ENCODE data around the gene HMGB1. TPM values are rescaled to one million over a fixed set of nuclear protein-coding genes. Genes with fewer than 3 reads are reported as not detected.
A peak's percentile ranks its signal among the peaks of the same experiment; 100 is the strongest.

The HMGB1 gene
- total and polyA plus RNA-seq, 2 donors, result 593 to 1,017 TPM

- Histone ChIP-seq H3K27me3 (ENCODE audit: control insufficient read depth in 2 of 2, insufficient read depth in 1 of 2, low read length in 1 of 2) (no peaks in the 10 kb centered on the region), H3K9me3 (ENCODE audit: control insufficient read depth in 2 of 2, insufficient read depth in 1 of 2, low read length in 1 of 2) (no peaks in the 10 kb centered on the region), H3K4me3 (ENCODE audit: low read length in 2 of 2) (no peak overlapping the region), H3K36me3 (ENCODE audit: control insufficient read depth in 2 of 2, insufficient read depth in 2 of 2, low read length in 1 of 2) (no peaks in the 10 kb centered on the region), H3K27ac (ENCODE audit: low read depth in 1 of 2, low read length in 1 of 2) (peak overlapping the region in 1 of 2 donors; percentile 49), H3K4me1 (ENCODE audit: control insufficient read depth in 2 of 2, insufficient read depth in 2 of 2, low read length in 2 of 2) (peaks cover 0 to 2% of the 10 kb centered on the region in 2 donors)
- 78% methylated on average over 6 of the region's 6 CpGs for WGBS
- no peak for DNase-seq (ENCODE audit: low read depth in 6 of 9, low spot score in 9 of 9)
Measured at GRCh38 chr13:30429721-30430694, 35.7 kb downstream of the HMGB1 start.

GRCh38 chr13:30429235-30429634 lies 36.5 kb downstream of the HMGB1 start:
- Histone ChIP-seq H3K27ac (ENCODE audit: low read depth in 1 of 2, low read length in 1 of 2) (no peak overlapping the region), H3K4me1 (ENCODE audit: control insufficient read depth in 2 of 2, insufficient read depth in 2 of 2, low read length in 2 of 2) (peaks cover 0 to 2% of the 10 kb centered on the region in 2 donors), H3K4me3 (ENCODE audit: low read length in 2 of 2) (no peak overlapping the region), H3K27me3 (ENCODE audit: control insufficient read depth in 2 of 2, insufficient read depth in 1 of 2, low read length in 1 of 2) (no peaks in the 10 kb centered on the region), H3K36me3 (ENCODE audit: control insufficient read depth in 2 of 2, insufficient read depth in 2 of 2, low read length in 1 of 2) (no peaks in the 10 kb centered on the region), H3K9me3 (ENCODE audit: control insufficient read depth in 2 of 2, insufficient read depth in 1 of 2, low read length in 1 of 2) (no peaks in the 10 kb centered on the region)
- no peak for DNase-seq (ENCODE audit: low read depth in 6 of 9, low spot score in 9 of 9)
- 92% methylated on average over 3 of the region's 3 CpGs for WGBS

- Histone ChIP-seq H3K36me3 (ENCODE audit: control insufficient read depth in 2 of 2, insufficient read depth in 2 of 2, low read length in 1 of 2) (no peaks in the 10 kb centered on the region), H3K27me3 (ENCODE audit: control insufficient read depth in 2 of 2, insufficient read depth in 1 of 2, low read length in 1 of 2) (no peaks in the 10 kb centered on the region), H3K4me3 (ENCODE audit: low read length in 2 of 2) (no peak overlapping the region), H3K27ac (ENCODE audit: low read depth in 1 of 2, low read length in 1 of 2) (no peak overlapping the region), H3K4me1 (ENCODE audit: control insufficient read depth in 2 of 2, insufficient read depth in 2 of 2, low read length in 2 of 2) (peaks cover 23 to 32% of the 10 kb centered on the region in 2 donors), H3K9me3 (ENCODE audit: control insufficient read depth in 2 of 2, insufficient read depth in 1 of 2, low read length in 1 of 2) (no peaks in the 10 kb centered on the region)
- no peak for DNase-seq (ENCODE audit: low read depth in 6 of 9, low spot score in 9 of 9)
- 96% methylated on average over 3 of the region's 3 CpGs for WGBS
Measured at GRCh38 chr13:30423891-30424290, 41.8 kb downstream of the HMGB1 start.

GRCh38 chr13:30422054-30422839 lies 43.5 kb downstream of the HMGB1 start, which contains the start of gene UBE2L5:
UBE2L5 (plus strand) TSS chr13:30422493; CDS start chr13:30427991, 5,498 bp downstream.
- peaks cover 36 to 48% of the 10 kb centered on the region in 2 donors for H3K4me1 ChIP-seq (ENCODE audit: control insufficient read depth in 2 of 2, insufficient read depth in 2 of 2, low read length in 2 of 2)
- H3K27me3 ChIP-seq (ENCODE audit: control insufficient read depth in 2 of 2, insufficient read depth in 1 of 2, low read length in 1 of 2), result no peaks in the 10 kb centered on the region
- H3K36me3 ChIP-seq (ENCODE audit: control insufficient read depth in 2 of 2, insufficient read depth in 2 of 2, low read length in 1 of 2), result no peaks in the 10 kb centered on the region
- under 1% methylated on average over 57 of the region's 57 CpGs for WGBS
- DNase-seq (ENCODE audit: low read depth in 6 of 9, low spot score in 9 of 9), result peak in 7 of 9 donors; percentile 43 to 84 (median 63)
- no peaks in the 10 kb centered on the region for H3K9me3 ChIP-seq (ENCODE audit: control insufficient read depth in 2 of 2, insufficient read depth in 1 of 2, low read length in 1 of 2)
- peak within 1 kb of the TSS; percentile 56 to 69 for H3K4me3 ChIP-seq (ENCODE audit: low read length in 2 of 2)
- peak within 1 kb of the TSS; percentile 90 to 95 for H3K27ac ChIP-seq (ENCODE audit: low read depth in 1 of 2, low read length in 1 of 2)

GRCh38 chr13:30421093-30422053 lies 44.4 kb downstream of the HMGB1 start:
- peak overlapping the region; percentile 90 to 95 for H3K27ac ChIP-seq (ENCODE audit: low read depth in 1 of 2, low read length in 1 of 2)
- peaks cover 36 to 53% of the 10 kb centered on the region in 2 donors for H3K4me1 ChIP-seq (ENCODE audit: control insufficient read depth in 2 of 2, insufficient read depth in 2 of 2, low read length in 2 of 2)
- WGBS, result 21% methylated on average over 52 of the region's 53 CpGs
- H3K36me3 ChIP-seq (ENCODE audit: control insufficient read depth in 2 of 2, insufficient read depth in 2 of 2, low read length in 1 of 2), result no peaks in the 10 kb centered on the region
- H3K9me3 ChIP-seq (ENCODE audit: control insufficient read depth in 2 of 2, insufficient read depth in 1 of 2, low read length in 1 of 2), result no peaks in the 10 kb centered on the region
- DNase-seq (ENCODE audit: low read depth in 6 of 9, low spot score in 9 of 9), result peak in 7 of 9 donors; percentile 55 to 83 (median 65)
- H3K27me3 ChIP-seq (ENCODE audit: control insufficient read depth in 2 of 2, insufficient read depth in 1 of 2, low read length in 1 of 2), result no peaks in the 10 kb centered on the region
- H3K4me3 ChIP-seq (ENCODE audit: low read length in 2 of 2), result peak overlapping the region; percentile 56 to 69

DNA sequence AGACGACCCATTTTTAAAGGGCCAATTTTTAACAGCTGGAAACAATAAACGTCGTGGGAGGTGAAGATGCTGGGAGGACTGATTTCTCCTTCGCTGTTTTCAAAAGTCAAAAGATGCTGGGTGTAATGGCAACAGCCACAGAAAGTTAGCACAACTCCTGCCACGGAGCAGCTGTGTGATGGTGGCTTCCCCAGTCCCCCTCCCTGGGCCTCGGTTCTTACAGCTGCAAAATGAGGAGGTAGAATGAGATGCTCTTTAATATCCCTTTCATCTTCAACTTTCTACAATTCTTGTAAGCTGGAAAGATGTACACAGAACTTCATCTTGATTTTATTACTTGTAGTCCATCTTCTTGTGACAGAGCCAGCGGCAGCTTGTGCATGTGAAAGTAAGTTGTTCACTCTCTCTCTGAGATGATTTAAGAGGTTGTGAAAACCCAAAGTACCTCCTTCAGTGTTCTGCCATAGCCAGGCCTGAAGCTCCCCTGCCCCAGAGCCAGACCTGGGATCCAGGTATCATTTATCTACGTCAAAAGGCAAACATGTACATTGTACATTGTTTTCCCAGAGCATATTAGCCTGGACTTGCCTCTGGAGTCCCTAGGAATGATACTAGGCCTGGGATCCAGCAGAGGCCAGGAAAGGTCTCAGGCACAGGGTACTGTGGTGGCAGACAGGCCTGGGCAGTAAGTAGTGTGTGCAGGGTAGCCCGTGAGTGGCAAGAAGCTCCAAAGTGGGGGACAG lies 46.8 kb downstream of the HMGB1 start:
- peak in 5 of 9 donors; percentile 38 to 85 (median 63) for DNase-seq (ENCODE audit: low read depth in 6 of 9, low spot score in 9 of 9)
- Histone ChIP-seq H3K27ac (ENCODE audit: low read depth in 1 of 2, low read length in 1 of 2) (peak overlapping the region; percentile 57 to 91), H3K9me3 (ENCODE audit: control insufficient read depth in 2 of 2, insufficient read depth in 1 of 2, low read length in 1 of 2) (no peaks in the 10 kb centered on the region), H3K27me3 (ENCODE audit: control insufficient read depth in 2 of 2, insufficient read depth in 1 of 2, low read length in 1 of 2) (no peaks in the 10 kb centered on the region), H3K4me1 (ENCODE audit: control insufficient read depth in 2 of 2, insufficient read depth in 2 of 2, low read length in 2 of 2) (peaks cover 36 to 65% of the 10 kb centered on the region in 2 donors), H3K36me3 (ENCODE audit: control insufficient read depth in 2 of 2, insufficient read depth in 2 of 2, low read length in 1 of 2) (no peaks in the 10 kb centered on the region), H3K4me3 (ENCODE audit: low read length in 2 of 2) (no peak overlapping the region)
- 53% methylated on average over 9 of the region's 9 CpGs for WGBS

DNA sequence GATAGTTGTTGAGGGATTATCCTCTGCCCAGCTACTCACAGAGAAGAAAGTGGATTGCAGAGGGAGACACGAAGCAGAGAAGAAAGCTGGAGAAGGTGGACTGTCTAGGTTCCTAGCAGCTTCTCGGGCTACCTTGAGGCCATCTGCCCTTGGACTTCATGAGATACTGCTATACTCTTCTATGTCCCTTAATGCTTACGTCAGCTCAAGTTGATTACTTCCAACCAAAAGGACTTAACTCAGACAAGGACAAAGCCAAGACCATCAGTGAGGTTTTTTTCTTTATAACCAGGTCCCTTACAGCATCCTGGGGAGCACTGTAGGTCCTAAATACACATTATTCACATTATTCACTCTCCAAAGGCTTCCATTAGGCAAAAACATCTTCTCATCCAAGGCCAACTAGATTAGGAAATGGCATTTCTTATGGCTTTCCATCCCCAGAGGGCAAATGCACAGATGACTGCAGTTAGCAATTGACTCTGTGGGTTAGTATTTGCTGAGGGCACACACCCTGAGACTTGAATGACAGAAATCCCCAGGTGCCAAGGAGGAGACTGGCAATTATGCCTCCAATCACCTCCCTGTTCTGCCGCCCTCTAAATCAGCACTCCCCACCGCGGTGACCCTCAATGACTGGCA lies 47.5 kb downstream of the HMGB1 start:
- WGBS, result 89% methylated on average over 6 of the region's 6 CpGs
- H3K4me1 ChIP-seq (ENCODE audit: control insufficient read depth in 2 of 2, insufficient read depth in 2 of 2, low read length in 2 of 2), result peaks cover 36 to 61% of the 10 kb centered on the region in 2 donors

More for the DNA sequence above, 47.5 kb downstream of the HMGB1 start:
- Histone ChIP-seq H3K36me3 (ENCODE audit: control insufficient read depth in 2 of 2, insufficient read depth in 2 of 2, low read length in 1 of 2) (no peaks in the 10 kb centered on the region), H3K4me3 (ENCODE audit: low read length in 2 of 2) (no peak overlapping the region), H3K9me3 (ENCODE audit: control insufficient read depth in 2 of 2, insufficient read depth in 1 of 2, low read length in 1 of 2) (no peaks in the 10 kb centered on the region), H3K27me3 (ENCODE audit: control insufficient read depth in 2 of 2, insufficient read depth in 1 of 2, low read length in 1 of 2) (no peaks in the 10 kb centered on the region), H3K27ac (ENCODE audit: low read depth in 1 of 2, low read length in 1 of 2) (peak overlapping the region; percentile 57 to 91)
- DNase-seq (ENCODE audit: low read depth in 6 of 9, low spot score in 9 of 9), result peak in 2 of 9 donors; percentile 28

All from thymus (tissue), 11 donors.